Spleen (tissue), 7 donors: ENCODE data around the gene BCL2.

Experiments used
- CTCF ChIP-seq, 11 experiments: fragments of 200-600 bp in 7 of 11; fragments of 450-650 bp in 4 of 11; sonication (generic) in 4 of 11; IDR thresholded peaks in 8 of 11; conservative IDR thresholded peaks in 3 of 11; 1 replicate in 7 of 11; 2 replicates in 4 of 11; pipeline versions ENCODE4 v1.4.0 to v1.8.0; 2016 to 2021; ENCODE audit warnings: antibody characterized with exemption in 11 of 11, inconsistent platforms in 4 of 11, mild to moderate bottlenecking in 1 of 11
- POLR2A ChIP-seq, 3 donors: fragments of 450-650 bp; IDR thresholded peaks; one replicate each; pipeline ENCODE4 v1.5.1; 2017; ENCODE audit warnings: antibody characterized with exemption in 3 of 3, mild to moderate bottlenecking in 1 of 3
- POLR2AphosphoS5 ChIP-seq, 3 donors: sonication (generic); formaldehyde crosslinking; IDR thresholded peaks; one replicate each; pipeline ENCODE4 v1.5.1; 2017; ENCODE audit warnings: antibody characterized with exemption in 3 of 3
- donor health status: DM: no; HTN: no; CAD: no; lungs with moderate emphysema.
- donor health status: DM: no; HTN: no; CAD: no.
- donor health status: DM: no; HTN: no; CAD: no.

- TF ChIP-seq POLR2A (IDR thresholded peaks at IDR 0.05) (no peak), POLR2AphosphoS5 (IDR thresholded peaks at IDR 0.05) (no peak), CTCF (IDR thresholded peaks at IDR 0.05 in 8 of 11, conservative IDR thresholded peaks at IDR 0.05 in 3 of 11) (no peak)
Measured at GRCh38 chr18:63240531-63241316, 78.8 kb downstream of the BCL2 start.
